Pulmonary artery endothelial cell (primary cell): ENCODE measurements around the gene NDUFS6. TPM values are rescaled to one million over a fixed set of nuclear protein-coding genes. Genes with fewer than 3 reads are reported as not detected.
"Not testable (repeated sequence)": the region's sequence is repeated elsewhere in the genome, so short reads cannot be mapped to it uniquely, and the experiment has no call there.

Experiments
- DNase-seq: peaks from one replicate; pipeline ENCODE4 v3.0.0-alpha.2; 2011; ENCODE audit warnings: low read depth, low spot score
- total RNA-seq: library from RNA; depleted of rRNA; stranded (reverse); fragments of >200 nt; gene quantifications from 2 replicates; pipeline ENCODE4 v1.2.3, GENCODE V29; 2014

The NDUFS6 gene
- total RNA-seq, 1 donor from 2014 or later = 57.7 TPM

DNA sequence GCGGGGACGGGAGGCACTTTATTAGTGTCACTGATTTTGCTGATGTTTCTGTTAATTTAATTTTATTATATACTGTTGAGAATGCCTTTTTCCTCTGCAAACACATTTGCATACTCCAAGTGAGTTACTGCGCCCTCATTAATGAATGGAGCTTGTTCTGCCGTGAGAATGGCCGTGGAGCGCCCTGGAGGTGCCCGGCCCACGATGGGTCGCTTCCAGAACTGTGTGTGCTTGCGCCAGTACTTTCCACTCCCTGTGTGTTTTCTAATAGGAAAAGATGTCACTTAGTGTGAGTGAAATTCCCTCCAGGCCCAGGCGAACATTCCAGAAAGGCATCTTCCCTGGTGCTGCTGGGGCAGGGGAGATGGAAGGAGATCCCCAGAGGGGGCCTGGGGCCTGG lies 30.1 kb downstream of the NDUFS6 start:
- DNase-seq = no peak

DNA sequence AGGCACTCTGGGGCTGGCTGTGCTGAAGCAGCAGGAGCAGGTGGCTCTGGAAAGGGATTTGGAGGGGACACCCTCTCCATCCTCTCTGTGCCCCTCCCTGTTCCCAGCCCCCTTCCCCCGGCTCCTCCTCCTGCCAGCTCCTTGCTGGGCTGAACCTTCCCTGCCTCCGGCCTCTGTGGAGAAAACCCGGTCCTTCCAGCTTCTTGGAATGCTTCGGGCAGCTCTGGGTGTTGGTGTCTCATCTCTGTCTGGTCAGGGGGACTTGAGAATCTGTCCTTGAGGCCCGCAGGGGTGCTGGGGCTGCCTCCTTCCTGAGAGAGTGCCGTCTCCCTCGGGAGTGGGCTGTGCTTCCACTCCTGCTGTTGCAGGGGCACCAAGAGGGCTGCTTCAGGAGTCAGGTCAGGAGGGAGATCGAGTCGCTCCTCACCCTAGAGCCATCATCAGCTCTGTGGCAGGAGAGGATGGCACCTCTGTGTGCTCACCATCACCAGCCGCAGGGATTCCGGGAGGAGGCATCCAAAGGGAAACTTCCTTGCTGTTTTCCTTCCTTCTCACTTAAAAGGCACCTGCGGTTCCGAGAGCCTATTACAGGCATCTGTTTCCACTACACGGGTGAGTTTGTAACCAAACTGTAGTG lies 30.6 kb downstream of the NDUFS6 start:
- no peak for DNase-seq

DNA sequence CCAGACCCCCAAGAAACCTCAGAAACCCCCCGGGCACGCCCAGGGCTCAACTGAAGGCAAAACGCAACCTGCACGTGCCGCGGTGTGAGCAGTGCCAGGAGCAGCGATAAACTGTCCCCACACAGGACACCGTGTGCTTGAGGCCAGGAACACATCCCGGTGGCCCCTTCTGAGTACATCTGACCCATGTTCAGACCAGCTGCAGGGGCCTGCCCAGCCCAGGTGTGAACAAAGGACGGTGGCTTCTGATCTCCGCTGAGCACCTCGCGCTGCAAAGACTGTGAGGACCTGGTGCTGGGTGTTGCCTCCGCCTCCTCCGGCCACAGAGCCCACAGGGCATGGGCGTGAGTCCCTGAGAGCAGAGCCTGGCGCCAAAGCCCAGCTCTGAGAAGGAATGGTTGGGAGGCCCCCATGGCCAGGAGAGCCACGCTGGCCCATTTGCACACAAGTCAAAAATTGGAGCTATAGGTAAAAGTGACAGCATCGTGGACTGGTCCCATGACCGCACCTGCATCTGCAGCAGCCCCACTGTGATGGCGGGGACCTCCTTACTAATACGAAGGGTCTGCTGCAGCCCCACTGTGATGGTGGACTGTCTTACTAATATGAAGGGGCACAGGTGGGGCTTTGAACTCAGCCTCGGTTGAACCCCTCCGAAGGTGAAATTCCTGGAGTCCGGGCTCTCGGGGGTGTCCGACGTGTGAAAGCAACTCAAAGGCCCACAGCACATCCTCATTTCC lies 31.5 kb downstream of the NDUFS6 start:
- no peak for DNase-seq

DNA sequence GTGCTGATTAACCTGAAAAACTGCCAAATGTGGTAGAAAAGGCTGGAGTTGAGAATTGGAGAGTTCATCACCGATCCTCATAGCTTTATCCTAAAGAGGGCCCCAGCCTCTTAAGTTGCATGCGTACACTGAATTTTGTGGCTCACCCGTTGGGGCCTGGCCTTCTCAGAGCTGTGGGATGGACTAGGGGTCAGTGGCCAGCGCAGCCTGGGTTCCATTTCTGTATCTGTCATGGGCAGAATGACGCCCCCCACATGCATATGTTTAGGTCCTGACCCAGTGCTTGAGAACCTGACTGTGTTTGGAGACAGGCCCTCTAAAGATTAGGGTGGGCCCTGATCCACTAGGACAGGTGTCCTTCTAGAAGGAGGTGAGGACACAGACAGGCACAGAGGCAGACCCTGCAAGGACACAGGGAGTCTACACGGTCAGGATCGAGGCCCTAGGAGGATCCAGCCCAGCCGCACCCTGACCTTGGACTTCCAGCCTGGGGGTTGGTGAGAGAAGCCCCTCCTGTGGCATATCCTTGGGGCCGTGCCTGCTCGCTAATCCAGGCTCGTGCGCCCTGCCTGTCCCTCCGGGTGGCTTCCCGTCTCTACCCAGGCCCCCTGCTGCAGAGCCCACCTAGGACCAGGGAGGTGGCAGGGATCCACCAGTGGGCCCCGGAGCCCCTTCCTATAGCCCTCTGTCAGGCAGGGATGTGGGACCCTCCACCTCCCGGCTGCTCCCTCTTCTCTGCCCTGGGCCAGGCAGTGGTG lies 32.2 kb downstream of the NDUFS6 start:
- no peak for DNase-seq

DNA sequence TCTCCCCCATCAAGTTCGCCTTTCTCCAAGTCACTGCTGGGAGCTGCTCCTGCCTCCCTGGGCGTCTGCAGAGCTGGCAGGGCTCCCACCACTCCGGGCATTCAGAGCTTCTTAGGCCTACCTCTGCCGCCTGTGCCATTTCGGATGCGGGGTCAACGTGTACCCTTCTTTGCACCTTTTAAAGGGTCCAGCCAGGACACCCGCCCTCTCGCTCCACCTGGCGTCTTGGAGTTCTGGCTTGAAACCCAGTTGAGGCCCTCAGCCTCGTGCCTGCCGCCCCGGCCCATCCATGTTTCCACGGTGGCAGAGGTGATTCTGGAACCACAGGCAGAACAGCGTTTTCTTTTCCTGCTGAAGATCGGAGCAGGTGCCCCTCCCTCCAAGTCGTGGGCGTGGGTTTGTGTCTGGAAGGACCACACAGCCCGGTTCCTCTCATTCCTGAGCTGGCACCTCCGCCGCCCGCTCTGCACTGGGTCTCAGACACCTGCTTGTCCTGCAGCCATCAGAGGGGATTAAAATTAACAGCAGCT lies 32.9 kb downstream of the NDUFS6 start:
- DNase-seq = no peak

DNA sequence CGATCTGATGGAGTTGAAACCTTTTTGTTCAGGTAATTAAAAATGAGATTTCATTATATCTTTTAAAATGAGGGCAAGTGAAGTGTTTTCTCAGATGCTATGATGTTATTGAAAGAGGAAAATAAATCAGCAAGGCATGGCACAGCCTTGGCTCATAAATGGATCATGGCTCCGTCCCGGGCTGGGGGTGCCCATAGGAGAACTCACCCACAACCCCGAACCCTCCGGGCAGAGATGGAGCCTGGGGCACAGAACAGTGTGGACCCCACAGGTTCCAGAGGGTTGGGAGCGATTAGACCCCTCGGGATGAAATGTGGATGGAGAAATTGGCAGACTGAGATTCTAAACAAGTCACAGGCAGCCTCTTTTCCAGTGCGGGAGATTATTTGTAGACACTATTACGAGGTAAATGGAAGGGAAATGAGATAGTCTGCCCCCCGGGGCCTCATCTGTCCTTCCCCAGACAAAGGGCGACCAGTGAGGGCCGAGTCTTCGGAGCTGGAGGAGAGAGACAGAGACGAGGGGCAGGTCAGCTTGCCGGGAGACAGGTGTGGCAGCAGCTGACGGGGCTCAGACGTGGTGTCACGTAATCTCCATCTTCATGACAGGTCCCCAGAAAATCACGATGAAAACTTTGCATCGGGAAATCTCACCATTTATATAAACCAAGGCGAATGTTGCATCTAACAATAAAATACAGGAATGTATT lies 33.7 kb downstream of the NDUFS6 start:
- DNase-seq = no peak

DNA sequence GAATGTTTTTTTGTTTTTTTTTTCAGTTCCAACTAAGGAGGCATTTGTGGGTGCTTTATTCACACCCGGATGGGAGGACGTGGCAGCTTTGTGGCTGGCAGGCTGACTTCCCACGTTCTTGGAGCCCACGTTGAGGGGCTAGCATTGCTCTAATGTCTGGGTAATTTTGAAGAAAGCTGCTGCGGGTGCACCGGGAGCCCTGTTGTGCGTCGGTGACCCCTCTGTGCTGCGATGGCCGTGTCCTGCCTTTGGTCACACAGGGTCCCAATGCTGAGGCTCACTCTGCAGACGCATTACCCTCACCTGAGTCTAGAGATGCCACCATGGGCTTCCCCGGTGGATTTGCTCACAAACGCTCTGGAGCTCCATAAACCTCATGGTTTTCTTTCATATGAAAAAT lies 34.2 kb downstream of the NDUFS6 start:
- DNase-seq = no peak

DNA sequence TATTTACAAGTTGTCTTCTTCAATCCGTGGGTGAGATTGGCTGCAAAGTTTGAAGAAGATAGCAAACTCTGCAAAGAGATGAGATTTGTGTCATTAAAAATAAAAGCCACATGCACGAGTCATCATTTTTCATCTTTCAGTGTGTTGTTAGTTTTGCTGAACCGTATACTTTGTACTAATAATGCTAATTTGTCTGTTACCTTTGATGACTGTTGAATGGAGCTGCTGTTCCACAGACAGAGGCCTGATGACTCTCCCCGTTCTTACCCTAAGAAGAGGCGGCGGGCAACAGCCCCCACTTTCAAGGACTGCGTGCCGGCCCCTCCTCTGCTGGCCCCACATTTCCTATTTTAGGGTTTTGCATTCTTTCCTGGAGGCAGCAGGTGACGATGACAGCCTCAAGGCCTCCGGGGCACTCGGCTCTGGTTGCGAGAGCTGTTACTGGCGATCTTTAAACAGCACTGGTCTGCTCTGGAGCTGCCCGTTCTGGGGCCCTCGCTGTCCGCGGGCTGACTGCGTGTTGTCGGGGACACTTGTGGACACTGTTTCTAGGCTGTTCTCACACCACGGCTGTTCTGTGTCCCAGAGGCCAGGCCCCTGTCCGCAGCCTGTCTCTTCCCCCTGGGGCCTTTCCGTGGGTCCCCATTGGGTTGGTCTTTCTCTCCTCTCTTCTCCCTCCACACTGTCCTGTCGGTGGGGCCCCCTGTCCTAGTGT lies 35.1 kb downstream of the NDUFS6 start:
- no peak for DNase-seq

DNA sequence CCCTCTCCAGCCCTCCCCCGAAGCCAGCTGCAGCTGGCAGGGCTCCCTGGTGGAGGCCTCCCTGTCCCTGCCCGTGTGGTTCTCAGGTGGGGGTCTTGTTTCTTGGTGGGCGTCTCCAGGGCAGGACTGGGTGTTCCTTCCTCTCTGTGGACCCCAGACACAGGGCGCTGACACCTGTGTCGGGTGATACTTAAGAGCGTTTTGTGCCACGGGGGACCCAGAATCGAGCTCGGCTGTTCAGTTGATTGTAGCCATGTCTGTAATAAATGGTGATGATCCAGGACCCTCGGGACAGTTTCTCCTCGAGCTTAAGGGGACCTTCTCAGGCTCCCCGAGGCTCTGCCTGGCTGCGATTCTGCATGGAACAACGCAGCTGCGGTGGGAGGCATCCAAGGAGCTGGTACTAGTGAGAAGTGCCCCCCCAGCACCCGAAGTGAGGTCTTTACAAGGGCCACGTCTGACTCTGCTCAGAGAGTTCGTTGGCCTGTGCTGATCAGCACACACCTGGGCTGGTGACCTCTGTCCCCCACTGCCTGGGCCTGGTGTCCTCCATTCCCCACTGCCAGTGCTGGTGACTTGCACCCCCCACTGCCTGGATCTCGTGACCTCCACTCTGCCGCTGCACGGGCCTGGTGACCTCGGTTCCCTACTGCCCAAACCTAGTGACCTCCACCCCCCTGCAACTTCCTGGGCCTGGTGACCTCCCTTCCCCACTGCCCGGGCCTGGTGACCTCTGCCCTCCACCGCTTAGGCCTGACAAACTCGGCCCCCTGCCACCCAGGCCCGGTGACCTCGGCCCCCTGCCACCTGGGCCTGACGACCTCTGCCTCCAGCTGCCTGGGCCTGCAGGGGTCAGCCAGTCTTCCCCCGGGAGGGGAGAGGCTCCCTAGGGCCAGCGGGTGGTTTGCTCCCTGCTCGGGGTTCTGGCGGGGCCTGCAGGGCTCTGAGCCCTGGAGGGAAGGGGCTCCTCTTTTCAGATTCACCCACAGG lies 36.0 kb downstream of the NDUFS6 start:
- no peak for DNase-seq

DNA sequence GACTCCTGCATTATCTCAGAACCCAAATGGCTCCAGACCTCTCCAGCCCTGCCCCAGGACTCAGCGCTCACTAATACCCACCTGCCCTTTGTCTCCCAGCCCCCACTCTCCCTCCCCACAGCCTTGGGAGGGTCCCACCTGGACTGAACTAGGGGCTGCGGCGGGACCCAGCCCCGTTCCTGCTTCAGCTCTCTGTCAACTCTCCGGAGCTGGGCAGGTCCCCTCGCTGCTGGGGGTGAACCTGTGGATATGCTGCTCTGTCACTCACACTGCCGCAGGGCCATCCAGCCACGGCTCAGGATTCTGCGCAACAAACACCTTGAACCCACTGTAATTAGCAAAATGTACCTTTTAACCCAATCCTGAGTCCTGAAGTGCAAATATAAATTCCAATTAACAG lies 36.8 kb downstream of the NDUFS6 start:
- DNase-seq = no peak

DNA sequence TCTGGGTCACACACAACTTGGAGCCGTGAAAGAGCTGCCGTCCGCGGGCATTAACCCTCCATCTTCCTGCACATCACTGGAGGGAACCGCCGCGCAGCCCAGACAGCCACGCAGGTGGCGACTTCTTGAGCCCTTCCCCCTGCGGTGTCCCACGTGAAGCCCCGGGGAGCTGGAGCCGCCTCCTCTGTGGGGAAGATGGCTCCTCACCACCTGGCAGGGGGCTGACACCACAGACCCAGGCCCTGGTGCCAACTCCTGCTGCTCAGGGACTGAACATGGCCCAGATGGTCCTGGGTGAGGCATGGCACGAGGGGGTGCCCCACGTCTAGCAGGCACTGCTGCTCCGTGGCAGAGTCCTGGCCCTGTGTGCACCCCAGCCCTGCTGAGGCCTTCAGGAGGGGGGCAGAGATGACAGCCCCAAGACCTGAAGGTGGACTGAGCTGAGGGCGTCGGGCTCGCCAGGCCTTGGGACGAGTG lies 38.9 kb downstream of the NDUFS6 start:
- DNase-seq = no peak

DNA sequence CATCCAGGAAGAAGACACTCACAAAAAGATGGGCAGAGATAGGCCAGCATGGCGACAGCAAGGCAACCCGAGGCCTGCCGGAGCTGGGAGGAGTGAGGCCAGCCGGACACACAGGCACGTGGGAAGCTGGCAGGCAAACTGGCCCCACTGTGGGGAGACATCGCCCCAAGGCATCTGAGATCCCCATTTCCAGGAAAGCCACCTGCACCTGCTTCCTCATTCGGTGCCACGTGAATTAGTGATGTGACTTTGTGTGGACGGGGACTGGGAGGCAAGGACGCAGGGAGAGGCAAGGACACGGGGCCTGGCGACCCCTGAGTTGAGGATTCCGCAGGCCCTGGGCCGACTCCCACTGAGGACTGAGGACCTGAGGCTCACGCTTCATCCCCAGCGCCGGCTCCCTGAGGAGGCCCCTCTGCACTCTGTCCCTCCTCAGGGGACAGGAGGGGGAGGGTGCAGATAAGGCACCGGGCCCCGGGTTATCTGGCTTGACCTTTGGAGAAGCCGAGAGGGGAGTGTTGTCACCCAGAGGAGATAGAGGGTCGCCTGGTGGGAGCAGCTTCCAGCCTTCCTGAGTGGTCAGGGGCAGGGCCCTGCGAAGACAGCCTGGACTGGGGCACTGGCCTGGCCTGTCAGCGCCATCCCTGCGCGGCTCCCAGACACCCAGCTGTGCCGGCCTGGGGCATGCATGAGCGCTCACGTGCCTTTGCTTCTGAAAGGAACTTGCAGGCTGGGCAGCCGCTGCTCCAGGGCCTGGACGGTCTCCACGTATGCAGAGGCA lies 39.7 kb downstream of the NDUFS6 start:
- no peak for DNase-seq

DNA sequence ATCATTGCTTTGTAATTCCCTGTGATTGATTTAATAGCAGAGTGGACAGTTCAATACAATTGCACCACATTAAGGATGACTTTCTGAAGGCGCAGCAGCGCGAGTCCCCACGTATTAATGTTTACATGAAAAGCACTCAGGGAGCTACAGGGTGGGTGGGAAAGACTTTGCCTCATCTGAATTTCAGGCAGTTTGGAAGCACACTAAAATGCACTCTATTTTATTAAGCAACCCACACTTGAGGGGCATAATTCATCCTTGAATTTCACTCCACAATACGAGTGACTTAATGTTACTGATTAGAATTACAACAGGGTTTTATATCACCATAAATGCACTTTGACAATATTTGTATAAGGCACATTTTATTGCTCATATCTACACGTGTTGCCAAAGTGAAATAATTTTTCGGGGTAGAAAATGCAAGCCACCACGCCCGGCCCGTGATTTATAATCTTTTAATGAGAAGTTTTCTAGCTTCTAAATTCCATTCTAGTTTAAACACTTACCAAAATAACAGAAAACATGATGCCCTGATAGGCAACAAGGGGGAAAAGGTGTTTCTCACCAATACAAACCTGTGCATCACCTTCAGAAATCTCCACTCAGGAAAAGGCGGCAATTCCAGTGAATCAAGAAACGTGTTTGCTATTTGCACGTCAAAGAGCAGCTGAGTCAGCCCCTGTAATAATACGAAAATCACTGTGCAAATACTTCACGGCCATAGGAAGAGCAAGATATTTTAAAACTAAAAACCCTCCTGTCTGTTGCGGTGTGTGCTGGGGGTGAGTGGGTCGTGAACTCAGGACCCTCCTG lies 41.0 kb downstream of the NDUFS6 start:
- DNase-seq = no peak

DNA sequence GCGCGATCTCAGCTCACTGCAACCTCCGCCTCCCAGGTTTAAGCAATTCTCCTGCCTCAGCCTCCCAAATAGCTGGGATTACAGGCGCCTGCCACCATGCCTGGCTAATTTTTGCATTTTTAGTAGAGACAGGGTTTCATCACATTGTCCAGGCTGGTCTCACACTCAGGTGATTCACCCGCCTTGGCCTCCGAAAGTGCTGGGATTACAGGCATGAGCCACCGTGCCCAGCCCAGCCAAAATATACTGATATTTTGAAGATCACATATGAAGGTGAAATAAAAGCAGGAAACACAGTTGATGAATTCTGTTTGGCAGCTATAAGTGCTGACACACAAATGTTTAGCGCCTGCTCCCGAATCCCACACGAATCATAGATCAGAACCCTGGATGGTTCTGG lies 42.6 kb downstream of the NDUFS6 start:
- not testable (repeated sequence) for DNase-seq

DNA sequence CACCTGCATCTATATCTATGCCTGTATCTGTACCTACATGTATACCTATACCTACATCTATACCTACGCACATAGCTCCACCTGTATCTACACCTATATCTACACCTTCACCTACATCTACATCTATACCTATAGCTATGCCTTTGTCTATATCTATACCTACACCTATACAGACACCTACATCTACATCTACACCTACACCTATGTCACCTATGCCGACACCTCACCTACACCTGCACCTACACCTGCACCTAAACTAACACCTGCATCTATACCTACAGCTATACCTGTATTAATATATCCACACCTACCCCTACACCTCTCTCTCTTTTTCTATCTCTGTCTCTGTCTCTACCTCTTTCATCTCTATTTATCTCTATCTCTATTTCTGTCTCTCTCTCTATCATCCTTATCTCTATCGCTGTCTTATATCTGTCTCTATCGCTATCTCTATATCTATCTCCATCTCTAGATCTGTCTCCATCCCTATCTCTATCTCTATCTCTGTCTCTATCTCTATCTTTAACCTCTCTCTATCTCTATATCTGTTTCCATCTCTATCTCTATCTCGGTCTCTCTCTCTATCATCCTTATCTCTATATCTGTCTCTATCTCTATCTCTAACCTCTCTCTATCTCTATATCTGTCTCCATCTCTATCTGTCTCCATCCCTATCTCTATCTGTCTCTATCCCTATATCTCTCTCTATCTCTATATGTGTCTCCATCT lies 43.7 kb downstream of the NDUFS6 start:
- no peak for DNase-seq

DNA sequence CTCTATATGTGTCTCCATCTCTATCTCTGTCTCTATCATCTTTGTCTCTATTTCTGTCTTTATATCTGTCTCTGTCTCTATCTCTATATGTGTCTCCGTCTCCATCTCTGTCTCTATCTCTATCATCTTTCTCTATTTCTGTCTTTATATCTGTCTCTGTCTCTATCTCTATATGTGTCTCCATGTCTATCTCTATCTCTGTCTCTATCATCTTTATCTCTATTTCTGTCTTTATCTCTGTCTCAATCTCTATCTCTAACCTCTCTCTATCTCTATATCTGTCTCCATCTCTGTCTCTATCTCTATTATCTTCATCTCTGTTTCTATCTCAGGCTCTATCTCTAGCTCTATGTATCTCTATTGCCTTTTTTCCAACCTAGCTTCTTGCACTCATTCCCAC lies 44.5 kb downstream of the NDUFS6 start:
- no peak for DNase-seq

DNA sequence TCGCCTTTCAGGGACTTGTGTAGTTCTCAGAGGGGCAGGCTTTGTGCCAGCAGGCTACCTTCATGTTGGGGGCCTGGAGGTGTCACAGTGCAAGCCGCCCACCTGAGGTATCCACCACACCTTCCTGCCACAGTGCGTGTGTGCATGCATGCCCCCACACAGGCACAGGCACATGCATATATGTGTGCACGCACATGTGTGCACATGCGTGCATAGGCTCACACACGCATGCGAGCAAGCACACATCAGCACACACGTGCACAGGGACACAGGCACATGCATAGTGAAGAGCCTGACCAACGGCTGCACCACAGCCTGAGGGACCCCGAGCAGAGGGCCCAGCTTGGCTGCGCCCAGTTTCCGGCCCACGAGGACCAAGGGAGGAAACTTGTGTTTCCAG lies 45.4 kb downstream of the NDUFS6 start:
- no peak for DNase-seq
